Measurements from ENCODE around the gene DISP3. TPM values are rescaled to one million over a fixed set of nuclear protein-coding genes. Genes with fewer than 3 reads are reported as not detected.

The DISP3 gene, protein sequence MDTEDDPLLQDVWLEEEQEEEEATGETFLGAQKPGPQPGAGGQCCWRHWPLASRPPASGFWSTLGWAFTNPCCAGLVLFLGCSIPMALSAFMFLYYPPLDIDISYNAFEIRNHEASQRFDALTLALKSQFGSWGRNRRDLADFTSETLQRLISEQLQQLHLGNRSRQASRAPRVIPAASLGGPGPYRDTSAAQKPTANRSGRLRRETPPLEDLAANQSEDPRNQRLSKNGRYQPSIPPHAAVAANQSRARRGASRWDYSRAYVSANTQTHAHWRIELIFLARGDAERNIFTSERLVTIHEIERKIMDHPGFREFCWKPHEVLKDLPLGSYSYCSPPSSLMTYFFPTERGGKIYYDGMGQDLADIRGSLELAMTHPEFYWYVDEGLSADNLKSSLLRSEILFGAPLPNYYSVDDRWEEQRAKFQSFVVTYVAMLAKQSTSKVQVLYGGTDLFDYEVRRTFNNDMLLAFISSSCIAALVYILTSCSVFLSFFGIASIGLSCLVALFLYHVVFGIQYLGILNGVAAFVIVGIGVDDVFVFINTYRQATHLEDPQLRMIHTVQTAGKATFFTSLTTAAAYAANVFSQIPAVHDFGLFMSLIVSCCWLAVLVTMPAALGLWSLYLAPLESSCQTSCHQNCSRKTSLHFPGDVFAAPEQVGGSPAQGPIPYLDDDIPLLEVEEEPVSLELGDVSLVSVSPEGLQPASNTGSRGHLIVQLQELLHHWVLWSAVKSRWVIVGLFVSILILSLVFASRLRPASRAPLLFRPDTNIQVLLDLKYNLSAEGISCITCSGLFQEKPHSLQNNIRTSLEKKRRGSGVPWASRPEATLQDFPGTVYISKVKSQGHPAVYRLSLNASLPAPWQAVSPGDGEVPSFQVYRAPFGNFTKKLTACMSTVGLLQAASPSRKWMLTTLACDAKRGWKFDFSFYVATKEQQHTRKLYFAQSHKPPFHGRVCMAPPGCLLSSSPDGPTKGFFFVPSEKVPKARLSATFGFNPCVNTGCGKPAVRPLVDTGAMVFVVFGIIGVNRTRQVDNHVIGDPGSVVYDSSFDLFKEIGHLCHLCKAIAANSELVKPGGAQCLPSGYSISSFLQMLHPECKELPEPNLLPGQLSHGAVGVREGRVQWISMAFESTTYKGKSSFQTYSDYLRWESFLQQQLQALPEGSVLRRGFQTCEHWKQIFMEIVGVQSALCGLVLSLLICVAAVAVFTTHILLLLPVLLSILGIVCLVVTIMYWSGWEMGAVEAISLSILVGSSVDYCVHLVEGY (N-terminal part only)
- polyA plus RNA-seq (ENCODE audit: insufficient read length in 4 of 4): 1 to 10 TPM in 3 of 4 donors, under 1 TPM in 1; 0.81 to 2.1 (median 1.4) TPM

GRCh38 chr1:11478571-11479374, at the start of gene DISP3:
Gene DISP3 (plus strand): TSS chr1:11479155. CDS start chr1:11500993, 21,838 bp downstream.
- DNase-seq (ENCODE audit: low read depth in 4 of 4, low spot score in 3 of 4): peak in 3 of 4 donors; percentile 55 to 72 (median 69)

DNA sequence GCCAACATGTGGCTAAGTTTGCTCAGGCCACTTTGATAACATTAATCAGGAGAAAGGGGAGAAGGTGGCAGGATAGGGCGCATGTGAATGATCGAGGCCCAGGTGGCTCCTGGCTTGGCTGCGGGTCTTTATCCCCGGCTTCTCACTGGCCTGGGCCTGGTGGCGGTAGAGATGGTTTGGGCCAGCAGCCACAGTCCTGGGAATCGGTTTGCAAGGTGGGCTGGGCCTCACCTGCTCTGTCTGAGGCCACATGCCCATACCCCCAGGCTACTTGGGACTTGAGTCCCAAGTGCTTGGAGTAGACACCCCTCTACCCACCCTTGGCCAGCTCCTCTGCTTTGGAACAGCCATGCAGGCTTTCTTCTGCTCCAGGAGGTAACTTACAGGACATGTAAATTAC, 49.7 kb upstream of the DISP3 start:
- DNase-seq (ENCODE audit: low read depth in 4 of 4, low spot score in 3 of 4): no peak

DNA sequence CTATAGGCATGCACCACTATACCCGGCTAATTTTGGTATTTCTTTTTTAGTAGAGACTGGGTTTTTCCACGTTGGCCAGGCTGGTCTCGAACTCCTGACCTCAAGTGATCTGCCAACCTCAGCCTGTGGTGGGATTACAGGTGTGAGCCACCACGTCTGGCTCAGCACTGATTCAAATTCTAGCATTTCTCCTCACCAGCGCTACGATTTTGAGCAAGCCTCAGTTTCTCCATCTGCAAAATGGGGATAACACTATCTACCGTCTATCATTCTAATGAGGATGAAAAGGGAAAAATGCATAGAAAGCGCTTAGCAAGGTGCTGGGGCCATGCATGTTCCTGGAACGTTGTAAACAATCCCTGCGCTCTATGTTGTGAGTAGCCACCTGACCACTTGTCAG, 49.0 kb upstream of the DISP3 start:
- DNase-seq (ENCODE audit: low read depth in 4 of 4, low spot score in 3 of 4): no peak

DNA sequence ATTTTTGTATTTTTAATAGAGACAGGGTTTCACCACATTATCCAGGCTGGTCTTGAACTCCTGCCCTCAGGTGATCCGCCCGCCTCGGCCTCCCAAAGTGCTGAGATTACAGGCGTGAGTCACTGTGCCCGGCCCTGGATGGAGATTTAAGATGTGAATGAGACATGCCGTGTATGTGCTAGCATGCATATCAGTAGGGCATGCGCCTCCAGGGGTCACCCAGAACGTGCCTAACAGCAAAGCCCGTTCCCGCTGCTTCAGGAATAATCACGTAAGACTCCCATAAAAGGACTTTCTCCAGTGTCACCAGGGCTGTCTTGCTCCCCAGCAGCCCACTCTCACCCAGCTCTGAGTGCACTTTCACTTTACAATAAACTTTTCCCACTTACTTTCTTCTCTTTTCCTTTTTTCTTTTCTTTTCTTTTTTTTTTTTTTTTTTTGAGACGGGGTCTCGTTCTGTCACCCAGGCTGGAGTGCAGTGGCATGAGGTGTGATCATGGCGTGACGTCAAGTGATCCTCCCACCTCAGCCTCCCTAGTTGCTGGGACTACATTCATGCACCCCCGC, 46.9 kb upstream of the DISP3 start:
- no peak for DNase-seq (ENCODE audit: low read depth in 4 of 4, low spot score in 3 of 4)

DNA sequence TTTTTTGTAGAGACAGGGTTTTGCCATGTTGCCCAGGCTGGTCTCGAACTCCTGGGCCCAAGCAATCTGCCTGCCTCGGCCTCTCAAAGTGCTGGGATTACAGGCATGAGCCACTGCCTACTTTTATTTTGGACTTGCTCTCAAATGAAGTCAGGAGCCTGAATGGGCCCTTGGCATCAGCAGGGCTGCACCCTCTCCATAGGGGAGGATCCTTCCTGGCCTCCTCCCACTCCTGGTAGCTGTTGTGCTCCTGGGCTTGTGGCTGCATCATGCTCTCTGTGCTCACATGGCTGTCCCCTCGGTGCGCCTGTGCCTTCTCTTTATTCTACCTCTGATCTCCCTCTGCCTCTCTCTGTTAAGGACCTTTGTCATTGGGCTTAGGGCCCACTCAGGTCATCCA, 46.4 kb upstream of the DISP3 start:
- DNase-seq (ENCODE audit: low read depth in 4 of 4, low spot score in 3 of 4): no peak

GRCh38 chr1:11434501-11434900, 44.5 kb upstream of the DISP3 start:
- DNase-seq (ENCODE audit: low read depth in 4 of 4, low spot score in 3 of 4): no peak

- no peak for DNase-seq (ENCODE audit: low read depth in 4 of 4, low spot score in 3 of 4)
Observed at GRCh38 chr1:11434926-11435325, 44.0 kb upstream of the DISP3 start.

GRCh38 chr1:11438996-11439395, 40.0 kb upstream of the DISP3 start:
- no peak for DNase-seq (ENCODE audit: low read depth in 4 of 4, low spot score in 3 of 4)

DNA sequence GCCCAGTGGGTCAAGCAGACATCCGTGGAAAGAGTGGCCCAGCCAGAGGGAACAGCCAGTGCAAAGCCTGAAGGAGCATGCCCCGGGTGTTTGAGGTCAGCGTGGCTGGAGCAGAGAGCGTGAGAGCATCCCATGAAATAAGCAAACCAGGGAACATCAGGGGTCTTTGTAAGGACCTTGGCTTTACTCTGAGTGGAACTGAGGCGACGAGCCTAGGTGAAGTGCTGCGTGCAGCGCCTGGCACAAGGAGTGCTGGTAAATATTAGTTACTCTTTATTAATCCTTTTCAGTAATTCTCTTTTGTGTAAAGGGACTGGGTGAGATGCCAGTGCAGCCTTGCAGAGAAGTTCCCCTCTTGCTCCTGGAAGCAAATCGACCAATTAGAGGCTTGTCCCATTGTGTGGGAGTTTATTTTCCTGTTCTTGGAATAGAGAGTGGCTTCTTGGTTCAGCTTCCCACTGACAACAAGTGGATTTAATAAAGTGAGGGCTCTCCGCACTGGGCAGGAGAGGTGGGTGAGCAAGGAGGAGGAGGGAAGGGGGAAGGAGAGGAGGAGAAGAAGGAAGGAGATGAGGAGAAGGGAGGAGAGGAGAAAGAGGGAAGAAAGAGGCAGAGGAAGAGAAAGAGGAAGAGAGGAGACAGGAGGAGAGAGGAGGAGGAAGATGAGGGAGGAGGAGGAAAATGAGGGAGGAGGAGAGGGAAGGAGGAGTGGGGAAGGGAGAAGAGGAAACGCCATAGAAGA, 37.6 kb upstream of the DISP3 start:
- DNase-seq (ENCODE audit: low read depth in 4 of 4, low spot score in 3 of 4): no peak

GRCh38 chr1:11443043-11443442, 35.9 kb upstream of the DISP3 start:
- no peak for DNase-seq (ENCODE audit: low read depth in 4 of 4, low spot score in 3 of 4)

DNA sequence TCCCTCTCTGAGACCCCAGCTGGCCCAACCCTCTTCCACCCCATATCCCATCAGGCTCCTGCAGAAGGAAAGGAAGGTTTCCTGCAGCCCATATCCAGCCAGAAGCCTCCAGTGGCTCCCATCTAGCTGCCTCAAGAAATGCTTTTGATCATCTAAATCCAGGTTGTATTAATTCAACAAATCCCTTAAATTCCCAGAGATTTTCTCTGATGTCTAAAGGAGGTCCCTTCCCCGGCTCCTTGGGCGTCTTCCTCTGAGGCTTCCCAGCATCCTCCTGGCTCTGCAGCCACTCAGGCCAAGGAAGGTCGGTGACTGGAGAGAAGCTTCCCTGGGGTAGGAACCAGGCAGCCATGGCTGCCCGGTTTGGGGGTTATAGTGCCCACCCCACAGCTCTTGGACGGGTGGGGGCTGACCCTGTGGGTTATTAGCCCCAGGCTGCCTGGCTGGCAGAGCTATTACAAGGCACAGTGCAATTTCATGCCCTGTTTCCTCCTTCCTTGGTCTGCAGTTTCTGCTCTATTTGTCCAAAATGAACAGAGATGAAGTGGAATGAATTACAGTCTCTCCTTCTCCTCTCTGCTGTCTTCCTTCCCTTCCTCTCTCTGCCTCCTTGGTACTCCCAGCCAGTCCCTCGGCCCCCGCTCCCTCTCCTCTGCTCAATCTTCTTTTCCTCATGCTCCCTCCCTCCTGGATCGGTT, 34.8 kb upstream of the DISP3 start:
- DNase-seq (ENCODE audit: low read depth in 4 of 4, low spot score in 3 of 4): no peak

- DNase-seq (ENCODE audit: low read depth in 4 of 4, low spot score in 3 of 4): no peak
Observed at GRCh38 chr1:11444907-11445306, 34.0 kb upstream of the DISP3 start.

DNA sequence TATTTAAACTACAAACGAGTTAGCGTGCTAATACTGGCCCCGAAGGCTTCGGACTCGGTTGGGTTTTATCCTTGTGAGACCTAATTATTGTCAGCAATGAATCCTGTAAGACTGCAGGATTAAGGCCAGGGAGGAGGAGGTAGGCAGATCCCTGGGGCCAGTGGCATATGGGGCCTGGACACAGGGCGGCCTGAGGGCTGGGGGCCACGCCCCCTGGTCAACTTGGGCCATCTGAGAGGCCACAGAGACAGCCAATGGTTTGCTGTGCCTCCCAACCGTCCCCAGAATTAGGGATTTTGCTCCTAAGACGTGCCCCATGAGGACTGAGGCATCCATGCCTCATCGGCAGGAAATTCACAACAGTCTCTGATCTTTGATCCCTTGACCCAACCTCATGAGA, 31.1 kb upstream of the DISP3 start:
- no peak for DNase-seq (ENCODE audit: low read depth in 4 of 4, low spot score in 3 of 4)

DNA sequence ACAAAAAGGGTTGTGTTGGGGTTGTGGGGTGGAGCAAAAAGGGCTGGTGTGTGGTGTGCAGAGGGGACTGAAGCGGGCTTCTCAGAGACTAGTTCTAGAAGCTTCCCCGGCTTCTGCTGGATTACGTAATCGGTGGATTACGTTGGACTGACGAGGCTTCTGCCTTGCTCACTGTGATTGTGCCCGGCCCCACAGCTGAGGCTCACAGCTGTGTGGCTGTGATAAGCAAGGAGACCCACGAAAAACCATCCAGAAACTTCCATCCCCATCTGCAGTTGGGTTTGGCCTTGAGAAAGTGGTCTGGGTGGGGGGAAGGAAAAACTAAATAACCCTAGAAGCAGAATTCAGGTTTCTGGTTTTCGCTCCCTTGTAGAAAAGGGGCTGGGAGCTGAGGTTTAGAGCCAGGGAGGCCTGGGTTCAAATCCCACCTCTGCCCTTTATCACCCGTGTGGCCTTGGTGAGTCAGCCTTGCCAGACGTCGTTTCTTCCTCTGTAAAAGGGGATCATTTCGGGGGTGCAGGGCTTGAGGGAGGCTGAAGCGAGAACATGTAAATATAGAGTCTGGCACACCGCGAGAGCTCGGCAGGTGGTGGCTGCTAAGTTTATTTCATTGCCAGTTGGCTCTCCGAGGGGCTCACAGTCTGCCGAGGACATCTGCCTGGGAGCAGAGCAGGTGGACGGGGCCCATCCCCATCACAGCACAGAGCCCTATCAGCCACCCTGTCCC, 30.4 kb upstream of the DISP3 start:
- no peak for DNase-seq (ENCODE audit: low read depth in 4 of 4, low spot score in 3 of 4)

- no peak for DNase-seq (ENCODE audit: low read depth in 4 of 4, low spot score in 3 of 4)
Observed at GRCh38 chr1:11449100-11449403, 29.9 kb upstream of the DISP3 start.

- DNase-seq (ENCODE audit: low read depth in 4 of 4, low spot score in 3 of 4): no peak
Observed at GRCh38 chr1:11450310-11450709, 28.6 kb upstream of the DISP3 start.

DNA sequence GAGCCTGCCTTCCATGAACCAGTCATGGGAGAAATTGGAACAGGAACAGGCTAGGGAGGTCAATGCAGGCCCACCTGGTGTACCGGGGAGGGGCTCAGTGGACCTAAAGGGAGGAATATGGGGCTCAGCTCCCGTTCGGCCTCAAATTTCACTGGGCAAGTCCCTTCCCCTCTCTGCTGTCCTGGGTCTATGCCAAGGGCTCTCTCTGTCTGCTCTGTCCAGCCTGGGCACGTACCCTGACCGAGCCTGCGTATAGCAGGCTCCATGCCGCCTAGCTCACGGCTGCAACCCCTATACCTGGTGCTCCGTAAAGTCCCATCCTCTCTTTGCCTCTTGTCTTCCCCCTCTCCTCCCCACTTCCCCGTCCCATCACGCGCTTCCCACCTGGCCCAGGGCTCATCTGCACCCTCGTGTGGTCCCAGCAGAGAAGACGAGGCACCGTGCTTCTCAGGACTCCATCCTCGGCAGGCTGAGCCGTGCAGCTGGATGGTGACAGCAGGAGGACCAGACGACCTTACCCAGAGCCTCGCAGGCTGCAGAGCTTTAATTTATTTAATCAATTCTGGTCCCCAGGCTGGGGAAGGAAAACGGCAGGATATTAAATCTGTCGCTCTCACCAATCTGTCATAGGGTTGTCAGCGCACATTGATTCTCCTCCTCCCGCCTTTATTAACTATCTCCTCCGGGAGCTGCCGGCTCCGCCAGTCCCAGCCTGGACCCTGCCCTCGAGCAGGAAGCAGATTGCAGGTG, 25.0 kb upstream of the DISP3 start:
- DNase-seq (ENCODE audit: low read depth in 4 of 4, low spot score in 3 of 4): no peak

Data from left renal pelvis (tissue), 4 donors.